K562 (cell line): ENCODE data around the gene FASTK. TPM values are rescaled to one million over a fixed set of nuclear protein-coding genes. Genes with fewer than 3 reads are reported as not detected.

ENCODE experiments used
- ARID1B ChIP-seq: fragments of 450-650 bp; IDR thresholded peaks from 2 replicates; pipeline ENCODE4 v1.6.1; 2016; ENCODE audit warnings: antibody characterized with exemption, mild to moderate bottlenecking, inconsistent platforms
- BRD9 ChIP-seq: fragments of 450-650 bp; IDR thresholded peaks from 2 replicates; pipeline ENCODE4 v1.6.1; 2018; ENCODE audit warnings: low read depth; ENCODE audit not compliant: partially characterized antibody
- CBFA2T2 ChIP-seq: fragments of 450-650 bp; conservative IDR thresholded peaks from 2 replicates; pipeline ENCODE4 v1.6.1; 2017; ENCODE audit warnings: mild to moderate bottlenecking
- CHD1 ChIP-seq: fragments of 200-600 bp; sonication (generic); IDR thresholded peaks from one replicate; pipeline ENCODE4 v1.6.1; 2012; ENCODE audit warnings: mild to moderate bottlenecking, moderate library complexity, low read length, inconsistent platforms
- FOXA1 ChIP-seq: fragments of 450-650 bp; IDR thresholded peaks from 2 replicates; pipeline ENCODE4 v1.6.1; 2016; ENCODE audit warnings: mild to moderate bottlenecking, borderline replicate concordance
- POLR3G ChIP-seq: IDR thresholded peaks from 2 replicates; pipeline ENCODE4 v1.6.1; 2011; ENCODE audit not compliant: insufficient read length, insufficient replicate concordance; ENCODE audit errors: extremely low read depth
- SP1 ChIP-seq: sonication (generic); formaldehyde crosslinking; IDR thresholded peaks from 2 replicates; pipeline ENCODE4 v1.8.1; 2022; ENCODE audit warnings: mild to moderate bottlenecking, missing genetic modification reagents
- SRF ChIP-seq, 2 experiments: fragments of 250-450, 450-650 bp in 1 of 2; sonication (Bioruptor Pico) in 1 of 2; sonication (generic) in 1 of 2; formaldehyde crosslinking; IDR thresholded peaks; 2 replicates each; pipeline versions ENCODE4 v1.5.0 to v1.5.1; 2020 to 2022; ENCODE audit warnings: mild to moderate bottlenecking in 1 of 2, missing genetic modification reagents in 1 of 2
- TAF15 ChIP-seq: fragments of 200-400 bp; formaldehyde crosslinking; IDR thresholded peaks from 2 replicates; pipeline ENCODE4 v1.6.1; 2017; ENCODE audit warnings: mild to moderate bottlenecking, low read depth, low read length, moderate library complexity
- XRCC5 ChIP-seq: fragments of 200-400 bp; formaldehyde crosslinking; IDR thresholded peaks from 2 replicates; pipeline ENCODE4 v1.6.1; 2017; ENCODE audit warnings: low read depth, mild to moderate bottlenecking, low read length
- ZFP1 ChIP-seq: fragments of 450-650 bp; formaldehyde crosslinking; IDR thresholded peaks from 2 replicates; pipeline ENCODE4 v1.4.0; 2020; ENCODE audit warnings: mild to moderate bottlenecking, mixed read lengths
- ZNF699 ChIP-seq: fragments of 250-450 bp; sonication (Bioruptor Pico); IDR thresholded peaks from 2 replicates; pipeline ENCODE4 v1.8.0; 2021; ENCODE audit warnings: mild to moderate bottlenecking, moderate library complexity; ENCODE audit not compliant: insufficient replicate concordance
- ZNF717 ChIP-seq: fragments of 250-450 bp; sonication (Bioruptor Pico); IDR thresholded peaks from 2 replicates; pipeline ENCODE4 v1.5.0; 2021
- ZNF780A ChIP-seq: fragments of 250-450 bp; sonication (Bioruptor Pico); IDR thresholded peaks from 2 replicates; pipeline ENCODE4 v1.5.0; 2021; ENCODE audit warnings: mild to moderate bottlenecking
- polyA plus RNA-seq, 8 experiments: library from polyadenylated mRNA; depleted of rRNA in 4 of 8; stranded (reverse) in 5 of 8; unstranded in 3 of 8; fragments of >200 nt; fragmentation: Nextera tagmentation in 2 of 8; fragmentation: Illumina TruSeq in 1 of 8; extraction: Ambion mirVana in 2 of 8; extraction: Trizol in 1 of 8; gene quantifications; 2 replicates each; pipeline versions ENCODE4 v1.2.1 to v1.2.3, GENCODE V29; 2011 to 2014; ENCODE audit warnings: inconsistent platforms in 1 of 8, missing spikeins in 1 of 8
- total RNA-seq, 7 experiments: library from RNA; depleted of rRNA in 6 of 7; stranded (reverse); fragments of >200 nt in 6 of 7; fragmentation: Illumina TruSeq in 2 of 7; extraction: Trizol in 2 of 7; gene quantifications; 2 replicates each; pipeline versions ENCODE4 v1.2.1 to v1.2.3, GENCODE V29; 2011 to 2021; ENCODE audit warnings: low replicate concordance in 1 of 7
- TF ChIP-seq, protein P1 (sequence below), 2 experiments: IDR thresholded peaks; 2 replicates each; pipeline ENCODE4 v1.6.1; 2012; ENCODE audit warnings: improper control_type of control experiment in 2 of 2, low read depth in 2 of 2, low read length in 2 of 2, borderline replicate concordance in 1 of 2
- TF ChIP-seq, protein P2 (sequence below), 2 experiments: fragments of 200-800 bp in 1 of 2; sonication (Bioruptor generic) in 1 of 2; sonication (generic) in 1 of 2; formaldehyde crosslinking in 1 of 2; IDR thresholded peaks in 1 of 2; conservative IDR thresholded peaks in 1 of 2; 2 replicates each; pipeline versions ENCODE4 v1.5.0 to v1.6.1; 2016 to 2020; ENCODE audit warnings: missing compliant biosample characterization in 1 of 2, missing genetic modification characterization in 1 of 2, missing genetic modification reagents in 1 of 2
- TF ChIP-seq, protein P3 (sequence below): sonication (generic); formaldehyde crosslinking; IDR thresholded peaks from 2 replicates; pipeline ENCODE4 v1.8.0; 2023; ENCODE audit warnings: mild to moderate bottlenecking, missing genetic modification reagents
- TF ChIP-seq, protein P4 (sequence below), 2 experiments: fragments of 450-650 bp; conservative IDR thresholded peaks; 2 replicates each; pipeline ENCODE4 v1.6.1; 2017; ENCODE audit warnings: mild to moderate bottlenecking in 2 of 2, moderate library complexity in 2 of 2
- TF ChIP-seq, protein P5 (sequence below): fragments of 250-450 bp; sonication (Bioruptor Pico); IDR thresholded peaks from 2 replicates; pipeline ENCODE4 v1.8.0; 2021; ENCODE audit warnings: borderline replicate concordance, mild to moderate bottlenecking, moderate library complexity; ENCODE audit not compliant: poor library complexity, severe bottlenecking

The FASTK gene
- total and polyA plus RNA-seq, 9 of the 15 experiments (the other 6 are each of a cell fraction or from before 2014, with no cell fraction given): 0.51 to 150 (median 48.2) TPM

DNA sequence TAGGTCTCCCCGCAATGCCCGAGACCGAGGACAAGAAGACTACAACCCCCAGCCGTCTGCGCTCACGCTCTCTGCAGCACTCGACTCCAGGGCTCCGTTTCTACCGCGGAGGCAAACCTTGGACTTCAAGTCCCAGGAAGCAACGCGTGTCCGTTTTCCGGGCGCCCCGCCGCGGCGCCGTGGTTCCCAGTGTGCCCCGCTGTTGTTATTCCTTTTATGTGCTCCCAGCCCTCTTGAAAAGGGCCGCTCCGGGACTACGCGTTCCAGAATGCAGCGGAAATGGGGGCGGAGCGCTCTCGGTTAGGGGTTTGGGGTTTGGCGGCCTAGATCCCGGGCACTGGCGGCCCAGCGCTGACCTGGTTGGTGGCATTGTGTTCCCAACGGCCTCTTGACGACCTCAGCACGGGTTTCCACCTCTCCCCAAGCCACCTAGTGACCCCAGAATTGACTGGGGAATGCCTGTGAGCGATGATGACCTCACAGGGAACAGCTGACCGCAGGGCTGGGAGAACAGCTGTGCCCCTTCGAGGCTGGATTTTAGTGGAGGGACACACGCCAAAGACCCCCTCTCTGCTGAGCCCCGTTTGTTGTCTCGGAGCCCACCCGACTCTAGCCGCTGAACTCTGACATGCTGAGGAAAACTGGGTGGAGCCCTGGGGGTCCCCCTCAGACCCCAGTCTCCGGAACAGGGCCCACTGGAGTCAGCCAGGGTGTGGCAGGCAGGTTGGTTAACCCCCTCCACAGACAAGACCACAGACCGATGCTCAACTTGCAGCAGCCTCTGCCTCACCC, 22.4 kb downstream of the FASTK start (continued):
- TF ChIP-seq, protein P1, sequence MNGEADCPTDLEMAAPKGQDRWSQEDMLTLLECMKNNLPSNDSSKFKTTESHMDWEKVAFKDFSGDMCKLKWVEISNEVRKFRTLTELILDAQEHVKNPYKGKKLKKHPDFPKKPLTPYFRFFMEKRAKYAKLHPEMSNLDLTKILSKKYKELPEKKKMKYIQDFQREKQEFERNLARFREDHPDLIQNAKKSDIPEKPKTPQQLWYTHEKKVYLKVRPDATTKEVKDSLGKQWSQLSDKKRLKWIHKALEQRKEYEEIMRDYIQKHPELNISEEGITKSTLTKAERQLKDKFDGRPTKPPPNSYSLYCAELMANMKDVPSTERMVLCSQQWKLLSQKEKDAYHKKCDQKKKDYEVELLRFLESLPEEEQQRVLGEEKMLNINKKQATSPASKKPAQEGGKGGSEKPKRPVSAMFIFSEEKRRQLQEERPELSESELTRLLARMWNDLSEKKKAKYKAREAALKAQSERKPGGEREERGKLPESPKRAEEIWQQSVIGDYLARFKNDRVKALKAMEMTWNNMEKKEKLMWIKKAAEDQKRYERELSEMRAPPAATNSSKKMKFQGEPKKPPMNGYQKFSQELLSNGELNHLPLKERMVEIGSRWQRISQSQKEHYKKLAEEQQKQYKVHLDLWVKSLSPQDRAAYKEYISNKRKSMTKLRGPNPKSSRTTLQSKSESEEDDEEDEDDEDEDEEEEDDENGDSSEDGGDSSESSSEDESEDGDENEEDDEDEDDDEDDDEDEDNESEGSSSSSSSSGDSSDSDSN (IDR thresholded peaks at IDR 0.05; ENCODE audit: borderline replicate concordance in 1 of 2, low read depth in 2 of 2, low read length in 2 of 2): 0 out of 4 replicates have a peak, but pooled peaks of 1 of the 2 experiments have one; percentile 13
- TF ChIP-seq, protein P2, sequence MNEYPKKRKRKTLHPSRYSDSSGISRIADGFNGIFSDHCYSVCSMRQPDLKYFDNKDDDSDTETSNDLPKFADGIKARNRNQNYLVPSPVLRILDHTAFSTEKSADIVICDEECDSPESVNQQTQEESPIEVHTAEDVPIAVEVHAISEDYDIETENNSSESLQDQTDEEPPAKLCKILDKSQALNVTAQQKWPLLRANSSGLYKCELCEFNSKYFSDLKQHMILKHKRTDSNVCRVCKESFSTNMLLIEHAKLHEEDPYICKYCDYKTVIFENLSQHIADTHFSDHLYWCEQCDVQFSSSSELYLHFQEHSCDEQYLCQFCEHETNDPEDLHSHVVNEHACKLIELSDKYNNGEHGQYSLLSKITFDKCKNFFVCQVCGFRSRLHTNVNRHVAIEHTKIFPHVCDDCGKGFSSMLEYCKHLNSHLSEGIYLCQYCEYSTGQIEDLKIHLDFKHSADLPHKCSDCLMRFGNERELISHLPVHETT (CRISPR knock-in tag; conservative IDR thresholded peaks at IDR 0.05 in 1 of 2, IDR thresholded peaks at IDR 0.05 in 1 of 2): peak in 1 of 2 experiments; percentile 98; a peak in 2 of 4 replicates
- no peak for TF ChIP-seq ZFP1
- no peak for TF ChIP-seq ZNF699 (CRISPR knock-in tag)
- TF ChIP-seq, protein P3, sequence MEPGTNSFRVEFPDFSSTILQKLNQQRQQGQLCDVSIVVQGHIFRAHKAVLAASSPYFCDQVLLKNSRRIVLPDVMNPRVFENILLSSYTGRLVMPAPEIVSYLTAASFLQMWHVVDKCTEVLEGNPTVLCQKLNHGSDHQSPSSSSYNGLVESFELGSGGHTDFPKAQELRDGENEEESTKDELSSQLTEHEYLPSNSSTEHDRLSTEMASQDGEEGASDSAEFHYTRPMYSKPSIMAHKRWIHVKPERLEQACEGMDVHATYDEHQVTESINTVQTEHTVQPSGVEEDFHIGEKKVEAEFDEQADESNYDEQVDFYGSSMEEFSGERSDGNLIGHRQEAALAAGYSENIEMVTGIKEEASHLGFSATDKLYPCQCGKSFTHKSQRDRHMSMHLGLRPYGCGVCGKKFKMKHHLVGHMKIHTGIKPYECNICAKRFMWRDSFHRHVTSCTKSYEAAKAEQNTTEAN (CRISPR knock-in tag): no peak
- peak; percentile 2; the same call in 1 of the 2 replicates for TF ChIP-seq XRCC5
- no peak for TF ChIP-seq BRD9
- TF ChIP-seq CBFA2T2: no peak
- TF ChIP-seq SP1: peak; percentile 95
- TF ChIP-seq, protein P4, sequence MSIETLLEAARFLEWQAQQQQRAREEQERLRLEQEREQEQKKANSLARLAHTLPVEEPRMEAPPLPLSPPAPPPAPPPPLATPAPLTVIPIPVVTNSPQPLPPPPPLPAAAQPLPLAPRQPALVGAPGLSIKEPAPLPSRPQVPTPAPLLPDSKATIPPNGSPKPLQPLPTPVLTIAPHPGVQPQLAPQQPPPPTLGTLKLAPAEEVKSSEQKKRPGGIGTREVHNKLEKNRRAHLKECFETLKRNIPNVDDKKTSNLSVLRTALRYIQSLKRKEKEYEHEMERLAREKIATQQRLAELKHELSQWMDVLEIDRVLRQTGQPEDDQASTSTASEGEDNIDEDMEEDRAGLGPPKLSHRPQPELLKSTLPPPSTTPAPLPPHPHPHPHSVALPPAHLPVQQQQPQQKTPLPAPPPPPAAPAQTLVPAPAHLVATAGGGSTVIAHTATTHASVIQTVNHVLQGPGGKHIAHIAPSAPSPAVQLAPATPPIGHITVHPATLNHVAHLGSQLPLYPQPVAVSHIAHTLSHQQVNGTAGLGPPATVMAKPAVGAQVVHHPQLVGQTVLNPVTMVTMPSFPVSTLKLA (conservative IDR thresholded peaks at IDR 0.05): no peak
- no peak for TF ChIP-seq TAF15
- TF ChIP-seq, protein P5, sequence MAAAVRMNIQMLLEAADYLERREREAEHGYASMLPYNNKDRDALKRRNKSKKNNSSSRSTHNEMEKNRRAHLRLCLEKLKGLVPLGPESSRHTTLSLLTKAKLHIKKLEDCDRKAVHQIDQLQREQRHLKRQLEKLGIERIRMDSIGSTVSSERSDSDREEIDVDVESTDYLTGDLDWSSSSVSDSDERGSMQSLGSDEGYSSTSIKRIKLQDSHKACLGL (CRISPR knock-in tag): no peak
- TF ChIP-seq CHD1: peak; percentile 57
- TF ChIP-seq POLR3G: no peak
- TF ChIP-seq FOXA1: no peak
- no peak for TF ChIP-seq ZNF717
- peak; percentile 61; the same call in 1 of the 2 replicates for TF ChIP-seq ARID1B
- TF ChIP-seq ZNF780A (CRISPR knock-in tag): no peak
- TF ChIP-seq SRF (CRISPR knock-in tag; IDR thresholded peaks at IDR 0.05): peak in 1 of 2 experiments; percentile 94; a peak in 2 of 4 replicates
